Activated T-cell treated with anti-CD3 and anti-CD28 coated beads for 24 hours (primary cell): ENCODE results near the gene PCK1.

ENCODE experiments used
- DNase-seq: peaks from one replicate; pipeline ENCODE4 v3.0.0-alpha.2; 2020; ENCODE audit warnings: low read depth

Gene PCK1

DNA sequence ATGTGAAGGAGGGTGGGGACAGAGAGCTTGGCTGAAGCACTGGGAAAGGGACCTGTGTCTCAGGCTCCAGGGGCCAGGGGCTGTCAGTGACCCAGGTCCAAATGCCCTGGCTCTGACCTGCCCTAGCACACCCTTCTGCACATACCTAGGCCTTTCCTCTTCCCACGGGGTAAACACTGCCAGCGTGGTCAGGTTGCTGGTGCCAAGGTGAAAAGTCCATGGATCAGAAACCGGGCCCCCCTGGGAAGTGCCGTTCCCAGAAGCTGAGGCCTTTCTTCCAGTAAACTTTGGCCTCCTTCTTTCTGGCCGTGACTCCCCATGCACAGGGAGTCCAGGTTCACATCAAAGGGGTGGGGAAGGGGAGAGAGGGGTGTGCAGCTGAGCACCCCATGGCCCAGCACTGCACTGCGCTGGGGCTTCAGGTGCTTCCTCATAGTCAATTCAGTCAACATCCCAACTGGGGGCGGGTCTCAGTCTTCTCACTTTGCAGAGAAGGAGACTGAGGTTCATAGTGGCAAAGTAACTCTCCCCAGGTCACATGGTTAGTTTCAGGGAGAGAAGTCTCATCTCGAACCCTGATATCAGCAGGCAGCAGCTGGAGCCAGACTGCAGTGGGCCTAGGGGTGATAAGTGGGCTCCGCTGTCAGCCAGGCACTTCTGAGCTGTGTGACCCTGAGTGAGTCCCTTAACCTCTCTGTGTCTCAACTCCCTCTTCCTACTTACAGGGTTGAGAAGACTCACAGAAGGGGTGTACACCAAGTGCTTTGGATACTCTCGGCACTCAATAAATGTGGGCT, 17.0 kb downstream of the PCK1 start:
- DNase-seq, result no peak

DNA sequence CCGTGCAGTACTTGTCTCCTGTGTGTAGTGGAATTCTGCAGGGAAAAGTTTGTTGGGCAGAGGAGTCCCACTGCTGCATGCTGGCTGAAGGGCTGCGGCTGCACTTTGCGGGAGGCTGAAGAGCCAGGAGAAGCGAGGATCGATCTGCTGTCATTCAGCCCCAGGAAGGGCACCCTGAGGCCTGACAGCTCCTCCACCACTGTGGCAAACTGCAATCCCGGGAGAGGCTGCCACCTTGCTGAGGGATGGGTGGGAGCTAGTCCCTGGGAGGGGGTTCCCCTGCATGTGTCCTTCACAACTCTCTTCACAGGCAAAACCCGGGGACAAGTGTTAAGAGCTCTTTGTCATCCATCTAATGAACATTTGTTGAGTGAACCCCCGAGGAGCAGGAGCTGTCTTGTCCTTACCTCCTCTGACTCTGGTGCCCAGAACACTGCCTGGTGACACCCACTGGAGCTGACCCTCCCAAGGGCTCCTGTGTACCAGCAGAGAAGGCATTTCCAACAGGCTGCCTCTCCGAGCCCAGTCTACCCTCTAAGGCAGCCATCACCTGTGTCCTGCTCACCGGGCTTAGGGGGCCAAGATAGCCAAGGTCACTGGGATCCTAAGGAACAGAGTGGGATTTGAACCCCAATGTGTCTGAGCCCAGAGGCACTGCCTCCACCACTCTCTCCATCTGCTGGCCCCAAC, 17.7 kb downstream of the PCK1 start:
- DNase-seq, result no peak

DNA sequence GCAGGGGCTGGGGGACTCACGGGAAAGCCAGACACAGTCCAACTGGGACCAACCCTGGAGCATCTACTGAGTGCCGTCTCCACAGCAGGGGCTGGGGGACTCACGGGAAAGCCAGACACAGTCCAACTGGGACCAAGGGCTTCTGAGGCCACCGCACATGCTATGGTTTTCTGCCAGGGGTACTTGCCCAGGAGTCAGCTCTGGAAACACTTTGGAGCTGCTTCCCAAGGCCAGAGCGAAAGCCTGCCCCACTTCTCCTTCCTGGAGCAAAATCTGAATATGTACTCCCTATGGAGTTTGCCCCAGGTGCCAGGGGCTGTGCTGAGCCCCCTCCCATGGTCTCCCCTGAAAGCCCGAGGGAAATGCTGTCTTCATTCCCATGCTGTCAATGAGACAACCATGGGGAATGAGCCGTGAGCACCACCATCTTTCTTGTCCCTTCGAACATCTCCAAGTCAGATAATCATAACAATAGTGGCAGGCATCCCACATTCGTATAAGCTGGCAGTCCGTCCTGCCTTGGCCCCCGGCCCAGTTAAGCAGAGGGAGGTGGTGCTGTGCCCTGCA, 18.5 kb downstream of the PCK1 start:
- DNase-seq, result no peak

DNA sequence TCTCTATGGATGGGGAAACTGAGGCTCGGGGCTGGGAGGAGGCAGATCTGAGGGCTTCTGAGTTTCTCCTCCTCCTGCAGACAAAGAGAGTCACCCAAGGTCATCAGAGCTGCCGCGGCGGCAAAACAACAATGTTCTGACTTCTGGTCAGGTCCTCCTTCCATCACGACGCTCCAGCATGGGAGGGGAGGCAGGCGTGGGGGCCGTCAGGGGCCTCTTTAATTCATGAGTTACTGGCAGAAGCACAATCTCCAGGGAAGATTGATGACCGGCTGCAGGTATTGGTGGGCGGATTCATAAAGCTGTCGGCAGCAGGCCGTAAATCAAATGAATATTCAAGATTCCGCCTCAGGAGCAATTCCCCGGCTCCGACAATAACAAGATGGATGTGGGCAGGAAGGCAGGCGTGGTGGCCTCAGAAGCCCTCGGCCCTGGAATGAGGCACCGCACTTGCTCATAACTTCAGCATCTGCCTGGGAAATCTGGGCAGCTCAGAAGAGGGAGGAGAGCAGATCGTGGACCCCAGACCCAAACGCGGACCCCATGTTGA, 19.1 kb downstream of the PCK1 start:
- no peak for DNase-seq

DNA sequence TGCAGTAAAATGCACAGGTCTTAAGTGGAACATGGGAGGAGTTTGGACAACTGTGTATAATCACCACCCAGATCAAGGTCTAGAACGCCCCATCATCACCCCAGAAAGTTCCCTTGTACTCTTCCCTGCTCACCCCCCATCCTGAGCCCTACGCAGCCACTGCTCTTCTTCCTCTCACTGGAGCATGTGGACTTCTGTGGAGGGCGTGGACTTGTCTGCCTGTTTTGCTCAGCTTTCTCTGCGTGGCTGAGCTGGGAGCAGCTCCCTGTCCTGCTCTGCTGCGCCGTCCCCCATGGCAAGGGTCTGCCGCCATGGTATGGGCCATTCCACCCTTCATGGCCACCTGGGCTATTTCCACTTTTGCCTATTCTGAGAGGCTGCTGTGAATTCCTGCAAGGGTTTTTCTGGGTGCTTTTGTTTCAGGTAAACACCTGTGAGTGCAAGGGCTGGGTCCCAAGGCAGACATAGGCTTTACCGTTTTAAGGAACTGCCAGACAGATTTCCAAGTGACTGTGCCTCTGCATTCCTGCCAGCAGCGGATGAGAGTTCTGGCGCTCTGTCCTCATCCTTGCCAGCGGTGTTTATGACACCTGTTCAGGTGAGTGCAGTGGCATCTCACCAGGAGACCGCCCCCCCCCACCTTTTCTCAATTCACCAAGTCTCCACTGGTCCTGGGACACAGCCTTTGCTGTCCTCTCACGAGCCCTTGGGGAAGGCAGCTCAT, 19.7 kb downstream of the PCK1 start:
- no peak for DNase-seq

DNA sequence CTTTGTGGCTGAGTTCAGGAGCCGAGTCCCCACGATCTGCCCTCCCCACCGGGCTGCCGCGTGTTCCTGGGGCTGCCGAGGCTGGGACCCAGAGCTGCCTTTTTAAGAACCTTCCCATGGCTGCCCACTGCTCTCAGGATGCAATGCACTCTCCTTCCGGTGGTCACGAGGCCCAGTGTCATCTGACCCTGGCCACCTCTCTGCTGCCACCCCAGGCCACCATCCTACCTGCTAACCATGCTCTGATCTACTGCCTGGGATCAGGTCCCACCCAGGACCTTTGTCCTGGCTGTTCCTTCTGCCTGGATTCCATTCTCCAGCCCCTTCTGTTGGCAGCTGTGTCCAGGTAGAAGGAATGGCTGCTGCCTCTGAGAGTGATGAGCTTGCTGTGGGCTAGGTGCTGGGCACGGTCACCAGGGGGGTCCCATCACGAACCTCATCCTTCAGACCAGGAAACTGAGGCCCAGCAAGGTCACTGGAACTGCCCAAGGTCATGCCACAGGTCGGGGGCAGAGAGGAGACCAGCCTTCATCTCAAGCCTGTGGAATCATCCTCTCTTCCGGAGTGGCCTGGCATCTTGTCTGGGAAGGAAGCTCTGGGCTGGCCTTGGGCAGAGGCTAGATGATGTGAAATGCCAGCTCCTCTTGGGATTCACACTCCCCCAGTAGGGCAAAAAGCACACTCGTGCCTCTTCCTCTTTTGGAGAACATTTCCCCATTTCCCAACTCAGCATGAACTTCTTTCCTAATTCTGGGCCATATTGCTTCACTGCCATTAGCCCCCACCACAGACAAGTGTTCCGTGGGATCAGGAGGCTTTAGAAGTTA, 20.5 kb downstream of the PCK1 start:
- DNase-seq, result no peak

DNA sequence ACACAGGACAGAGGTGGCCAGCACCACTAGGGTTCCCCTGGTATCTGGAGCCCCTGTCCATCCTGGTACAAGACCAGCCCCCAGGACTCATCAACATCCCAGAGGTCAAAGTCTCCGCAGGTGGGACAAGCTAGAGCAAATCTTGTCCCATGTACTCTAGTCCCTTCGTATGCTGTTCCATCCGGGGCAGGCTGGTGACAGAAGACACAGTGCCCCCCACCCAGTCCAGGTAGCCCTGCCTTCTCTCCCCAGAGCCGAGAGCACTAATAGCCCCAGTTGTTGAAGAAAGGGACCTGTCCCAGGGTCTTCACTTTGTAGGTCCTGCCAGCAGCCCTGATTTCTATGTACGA, 21.1 kb downstream of the PCK1 start:
- DNase-seq, result no peak

DNA sequence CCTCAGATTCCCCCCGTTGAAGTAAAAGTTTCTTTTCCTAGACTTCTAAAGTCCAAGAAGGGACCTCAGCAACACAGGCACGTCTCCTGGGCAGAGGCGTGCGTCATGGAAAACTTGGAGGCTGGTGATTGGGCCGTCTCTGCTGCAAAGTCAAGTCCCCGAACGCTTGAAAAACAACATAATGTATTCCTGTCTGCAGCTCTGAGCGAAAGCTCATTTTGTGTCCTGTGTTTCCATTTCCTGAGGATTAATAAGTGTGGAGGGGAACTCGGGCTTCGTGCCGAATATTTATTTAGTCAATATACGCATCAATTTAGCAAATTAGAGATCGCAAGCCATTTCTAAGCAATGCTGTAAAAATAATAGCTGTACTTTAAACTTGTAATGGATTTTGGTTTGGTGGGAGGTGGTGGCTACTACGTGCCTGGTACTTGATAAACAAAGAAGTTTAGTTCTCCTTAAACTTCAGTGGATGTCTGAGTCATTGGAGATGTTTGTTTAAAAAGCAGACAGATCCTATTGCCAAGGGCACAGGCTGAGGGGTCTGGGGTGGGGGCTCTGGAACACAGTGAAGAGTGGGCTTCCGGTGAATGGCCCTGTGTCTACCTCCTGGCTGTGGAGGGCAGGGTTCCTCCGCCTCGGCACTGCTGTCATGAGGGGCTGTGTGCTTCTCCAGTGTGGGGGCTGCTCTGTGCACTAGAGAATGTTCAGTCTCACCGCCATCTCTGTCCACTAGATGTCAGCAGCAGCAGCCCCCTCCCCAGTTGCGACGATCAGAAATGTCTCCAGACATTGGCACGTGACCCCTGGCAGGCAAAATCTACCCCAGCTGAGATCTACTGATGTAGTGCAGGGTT, 21.8 kb downstream of the PCK1 start:
- no peak for DNase-seq

DNA sequence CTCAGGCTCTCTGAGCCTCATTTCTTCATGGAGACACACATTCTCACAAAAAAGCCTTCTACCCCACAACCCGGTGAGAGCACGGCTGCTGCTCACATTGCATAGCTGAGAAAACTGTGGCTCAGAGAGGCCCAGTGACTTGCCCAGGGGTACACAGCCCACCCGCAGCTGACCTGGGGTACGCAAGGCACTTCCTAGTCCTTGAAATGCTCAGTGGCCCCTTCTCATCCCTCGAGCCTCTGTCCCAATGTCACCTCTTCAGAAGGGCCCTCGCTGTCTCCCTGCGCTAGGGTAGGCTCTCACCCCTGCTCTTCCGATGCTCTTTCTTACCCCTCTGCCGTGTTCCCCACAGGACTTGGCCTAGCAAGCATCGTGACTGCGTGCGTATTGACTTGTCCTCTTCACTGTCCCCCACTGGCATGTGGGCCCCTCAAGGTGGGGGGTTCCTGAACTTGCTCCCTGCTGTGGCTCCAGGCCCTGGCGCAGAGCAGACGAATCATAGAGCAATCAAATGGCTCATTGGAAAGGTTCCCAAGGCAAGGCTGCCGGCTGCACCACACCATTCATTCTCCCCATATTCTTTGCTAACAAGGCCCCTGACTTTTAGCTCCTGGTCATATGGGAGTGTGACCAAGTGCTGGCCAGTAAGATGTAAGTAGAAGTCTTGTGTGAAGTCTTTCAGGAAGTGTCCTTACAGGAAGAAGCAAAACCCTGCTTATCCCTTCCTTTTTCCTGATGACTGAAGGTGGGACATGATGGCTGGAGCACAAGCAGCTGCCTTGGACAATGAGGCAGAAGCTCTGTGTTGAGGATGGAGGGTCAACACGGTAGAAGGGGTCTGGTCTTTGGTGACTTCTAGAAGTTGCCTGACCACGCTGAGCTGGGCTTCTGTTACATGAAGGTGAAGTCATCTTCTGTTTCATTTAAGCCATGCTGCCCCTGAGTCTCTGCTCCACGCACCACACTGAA, 22.7 kb downstream of the PCK1 start:
- DNase-seq, result no peak

DNA sequence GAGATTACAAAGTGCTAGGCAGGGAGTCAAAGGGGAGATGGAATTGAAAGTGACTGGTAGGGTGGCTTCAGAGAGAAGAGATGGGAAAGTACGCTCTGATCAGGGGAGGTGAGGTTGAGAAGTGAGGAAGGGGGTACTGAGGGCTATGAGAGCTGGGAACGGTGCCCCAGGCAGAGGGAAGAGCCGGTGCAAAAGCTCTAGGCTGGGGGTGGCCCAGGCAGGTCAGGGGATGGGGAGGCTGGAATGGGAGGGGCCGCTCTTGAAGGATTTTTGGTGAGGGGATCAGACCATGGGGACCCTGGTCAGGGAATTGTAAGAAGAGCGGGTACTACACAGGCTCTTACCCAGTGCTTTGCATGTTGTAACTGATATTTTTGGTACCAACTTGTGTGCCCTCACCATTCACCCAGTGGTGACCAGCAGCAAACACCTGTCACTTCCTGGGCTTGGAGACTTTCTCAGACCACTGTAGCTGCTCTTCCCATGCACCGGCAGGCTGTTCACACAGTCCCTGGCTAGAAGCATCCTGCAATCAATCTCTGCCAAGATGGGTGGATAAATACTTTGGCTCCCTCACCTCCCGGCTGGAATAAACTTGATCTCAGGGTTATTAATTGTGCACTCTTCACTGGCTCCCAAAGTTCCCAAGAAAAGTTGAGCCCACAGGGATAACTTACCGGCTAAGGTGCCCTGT, 24.0 kb downstream of the PCK1 start:
- DNase-seq, result no peak

DNA sequence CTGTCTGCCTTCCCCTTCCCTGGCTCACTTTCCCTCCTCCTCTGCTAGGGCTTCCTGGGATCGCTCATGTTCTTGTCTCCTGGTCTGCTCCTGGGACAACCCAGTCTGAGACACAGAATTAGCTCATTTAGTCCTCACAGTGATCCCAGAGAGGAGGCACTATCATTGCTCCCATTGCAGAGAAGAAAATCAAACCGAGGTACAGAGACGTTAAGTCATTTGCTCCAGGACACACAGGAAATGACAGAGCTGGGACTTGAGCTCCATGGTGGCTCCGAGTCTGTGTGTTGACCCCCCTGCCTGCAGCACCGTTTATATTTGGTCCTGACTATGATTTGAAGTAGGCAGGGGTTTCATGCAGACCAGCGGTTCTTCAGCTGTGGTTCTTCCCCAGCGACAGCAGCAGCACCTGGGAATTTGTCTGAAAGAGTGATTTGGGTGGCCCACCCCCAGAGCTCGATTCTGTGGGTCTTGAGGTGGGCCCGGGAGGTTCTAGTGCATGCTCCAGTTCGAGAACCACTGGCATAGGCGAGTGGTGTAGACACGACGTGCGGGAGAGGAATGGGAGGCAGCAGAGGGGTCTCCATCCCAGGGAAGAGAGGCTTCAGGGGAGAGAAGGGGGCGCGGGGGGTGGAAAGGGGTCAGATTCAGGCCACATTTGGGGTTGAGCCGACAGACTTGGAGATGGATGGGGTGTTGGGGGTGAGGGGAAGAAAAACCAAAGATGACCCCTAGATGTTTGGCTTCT, 24.7 kb downstream of the PCK1 start:
- no peak for DNase-seq

DNA sequence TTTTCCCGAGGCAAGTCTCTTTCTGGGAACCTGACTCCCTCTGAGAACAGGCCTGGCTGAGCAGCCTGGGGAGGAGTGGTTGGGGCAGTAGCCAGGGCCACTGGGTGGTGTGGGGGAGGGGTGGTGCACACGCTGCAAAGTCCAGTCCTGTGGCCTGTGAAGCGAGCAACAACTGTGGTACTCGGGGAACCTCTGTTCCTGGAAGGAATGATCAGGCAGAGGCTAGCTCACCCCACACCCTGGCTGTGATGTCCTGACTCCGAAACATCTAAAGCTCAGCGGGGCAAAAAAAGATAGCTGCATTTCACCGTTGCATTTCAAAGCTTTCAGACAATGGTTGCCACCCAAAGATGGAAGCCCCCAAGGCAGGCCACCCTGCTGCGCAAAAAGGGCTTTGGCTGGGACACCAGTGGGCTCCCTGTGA, 25.5 kb downstream of the PCK1 start:
- no peak for DNase-seq

DNA sequence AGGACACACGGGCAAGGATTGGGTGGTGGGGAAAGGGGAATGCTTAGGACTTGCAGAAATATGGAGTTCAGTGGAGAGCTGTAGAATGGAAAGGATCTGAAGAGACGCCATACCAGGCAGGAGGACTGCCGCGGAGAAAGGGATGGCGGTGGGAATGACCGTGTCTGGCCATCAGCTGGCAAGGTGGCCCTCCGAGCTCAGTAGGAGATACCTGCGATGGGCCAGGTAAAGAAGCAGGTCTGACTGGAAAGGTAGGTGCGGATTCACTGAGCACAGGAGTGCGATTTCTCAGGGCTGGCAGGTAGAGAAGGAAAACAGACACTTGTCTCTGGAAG, 26.0 kb downstream of the PCK1 start:
- no peak for DNase-seq

DNA sequence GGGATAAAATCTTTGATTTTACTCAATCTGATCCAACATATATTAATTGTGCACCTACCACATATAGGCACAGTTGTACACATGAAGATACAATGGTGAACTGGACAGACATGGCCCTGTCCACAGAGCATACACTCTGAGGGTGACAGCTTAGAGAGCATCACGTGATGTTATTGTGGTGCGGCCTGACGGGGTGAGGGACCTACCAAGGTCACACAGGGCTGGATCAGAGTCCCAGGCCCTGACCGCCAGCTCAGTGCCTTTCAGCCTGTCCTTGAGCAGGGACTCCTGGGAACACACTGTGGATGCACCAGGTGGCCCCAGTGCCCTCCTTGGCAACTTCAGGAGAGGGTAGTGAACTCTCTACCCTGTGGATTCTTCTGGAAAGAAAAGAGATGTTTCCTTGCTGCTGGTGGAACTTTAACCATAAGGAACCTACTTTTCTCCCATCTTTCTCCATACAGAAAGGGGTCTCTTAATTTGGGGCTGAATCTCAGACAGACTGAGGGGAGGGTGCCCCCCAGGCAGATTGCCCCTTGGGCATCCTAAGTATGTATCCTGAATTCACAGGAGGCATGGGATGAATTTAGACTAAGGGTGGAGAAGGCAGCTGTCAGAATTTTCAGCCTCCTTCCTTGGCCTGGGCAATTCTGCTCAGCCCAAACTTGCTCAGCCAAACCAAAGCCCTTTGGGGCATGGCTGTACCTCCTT, 26.5 kb downstream of the PCK1 start:
- no peak for DNase-seq

DNA sequence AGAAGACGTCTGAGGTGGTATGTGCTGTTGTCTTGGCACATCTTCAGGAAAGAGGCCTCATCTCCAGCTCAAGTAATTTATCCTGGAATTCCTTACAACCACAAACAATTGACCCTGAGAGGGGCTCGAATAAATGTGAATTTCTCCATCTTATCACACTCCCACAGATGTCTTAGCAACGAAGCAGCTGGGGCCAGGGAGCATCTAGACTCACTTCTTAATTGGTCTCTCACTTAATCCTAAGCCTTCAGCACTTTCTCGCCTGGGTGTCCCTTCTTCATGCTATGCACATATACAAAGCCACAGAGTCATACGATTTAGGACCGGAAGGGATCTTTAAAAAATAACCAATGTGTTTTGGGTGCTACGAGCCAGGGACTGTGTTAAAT, 27.1 kb downstream of the PCK1 start:
- DNase-seq, result no peak

DNA sequence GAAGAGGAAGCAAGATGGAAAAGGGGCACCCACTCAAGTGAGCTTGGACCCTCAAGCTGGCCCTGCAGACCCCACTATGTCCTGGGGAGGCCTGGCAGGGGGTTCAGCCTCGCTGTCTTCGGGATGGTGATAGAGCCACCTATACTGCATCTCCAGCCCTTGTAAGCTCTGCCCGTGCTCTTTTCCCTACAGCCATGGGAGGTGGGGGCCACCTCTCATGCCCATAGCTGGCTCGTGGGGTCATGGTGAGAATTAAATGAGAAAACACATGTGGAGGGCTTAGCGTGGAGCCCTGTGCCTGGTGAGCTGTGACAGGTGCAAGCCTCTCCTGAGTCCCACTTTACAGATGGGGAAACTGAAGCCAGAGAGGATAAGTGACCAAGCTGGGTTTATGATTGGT, 27.7 kb downstream of the PCK1 start:
- no peak for DNase-seq

DNA sequence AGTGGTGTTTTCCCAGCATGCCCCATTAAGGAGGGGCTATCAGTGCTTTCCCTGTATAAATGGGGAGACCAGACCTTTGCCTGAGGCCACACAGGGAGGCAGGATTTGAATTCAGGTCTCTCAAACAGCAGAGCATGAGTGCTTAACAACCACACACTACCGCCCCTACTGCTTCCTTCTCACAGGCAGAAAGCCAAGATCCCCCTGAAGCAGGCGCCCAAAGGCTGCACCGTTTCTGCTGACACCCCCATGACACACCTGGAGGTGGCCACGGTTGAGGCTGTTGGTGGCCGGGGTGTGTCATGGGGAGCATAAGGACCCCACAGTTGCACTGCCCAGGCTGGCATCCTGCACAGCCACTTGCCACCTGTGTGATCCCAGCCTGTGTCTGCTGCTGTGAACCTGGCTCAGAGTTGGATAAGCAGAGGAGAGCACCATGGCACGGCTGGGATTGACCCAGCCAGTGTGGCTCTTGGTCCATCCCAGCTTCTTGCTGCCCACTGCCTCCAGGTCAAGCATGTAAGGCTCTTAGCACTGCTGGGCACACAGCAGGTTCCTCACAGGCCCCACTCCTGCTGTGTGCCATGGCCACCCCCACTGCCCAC, 28.3 kb downstream of the PCK1 start:
- DNase-seq, result no peak
